Activated naive CD8-positive, alpha-beta T cell treated with anti-CD3 and anti-CD28 coated beads for 36 hours (primary cell): Measurements from ENCODE around the gene IRAK1. TPM values are rescaled to one million over a fixed set of nuclear protein-coding genes. Genes with fewer than 3 reads are reported as not detected.

Experiments
- DNase-seq: peaks from one replicate; pipeline ENCODE4 v3.0.0; 2021
- H3K27ac Mint-ChIP-seq: one replicate; pipeline ENCODE4 v1.8.0; 2022; ENCODE audit warnings: mild to moderate bottlenecking, moderate library complexity, mixed read lengths
- H3K27me3 Mint-ChIP-seq: one replicate; pipeline ENCODE4 v1.8.0; 2022; ENCODE audit warnings: mild to moderate bottlenecking, mixed read lengths
- H3K36me3 Mint-ChIP-seq: one replicate; pipeline ENCODE4 v1.8.0; 2021; ENCODE audit warnings: mild to moderate bottlenecking, mixed read lengths
- H3K4me1 Mint-ChIP-seq: one replicate; pipeline ENCODE4 v1.8.0; 2021; ENCODE audit warnings: mixed read lengths
- H3K4me3 Mint-ChIP-seq: one replicate; pipeline ENCODE4 v1.8.0; 2022; ENCODE audit warnings: mild to moderate bottlenecking, moderate library complexity, mixed read lengths
- H3K9me3 Mint-ChIP-seq: one replicate; pipeline ENCODE4 v1.8.0; 2022; ENCODE audit warnings: mixed read lengths
- total RNA-seq, 2 experiments: library from RNA; stranded (reverse); gene quantifications; one replicate each; pipeline ENCODE4 v1.2.3, GENCODE V29; 2021

IRAK1 gene
- total RNA-seq, 2 experiments from 2014 or later: 155 to 159 TPM

GRCh38 chrX:154048398-154048797 is 28.7 kb upstream of the IRAK1 start:
- Mint-ChIP-seq H3K9me3 (no peaks in the 10 kb centered on the region), H3K4me3 (no peak overlapping the region), H3K36me3 (peaks cover 14% of the 10 kb centered on the region), H3K27ac (no peak overlapping the region), H3K27me3 (no peaks in the 10 kb centered on the region), H3K4me1 (peaks cover 23% of the 10 kb centered on the region)
- DNase-seq: no peak

- DNase-seq: no peak
- H3K9me3 Mint-ChIP-seq: no peaks in the 10 kb centered on the region
- peaks cover 14% of the 10 kb centered on the region for H3K36me3 Mint-ChIP-seq
- no peak overlapping the region for H3K4me3 Mint-ChIP-seq
- peaks cover 28% of the 10 kb centered on the region for H3K4me1 Mint-ChIP-seq
- no peak overlapping the region for H3K27ac Mint-ChIP-seq
- H3K27me3 Mint-ChIP-seq: no peaks in the 10 kb centered on the region
These were observed 27.4 kb upstream of the IRAK1 start for GRCh38 chrX:154046940-154047610.

- no peaks in the 10 kb centered on the region for H3K27me3 Mint-ChIP-seq
- H3K9me3 Mint-ChIP-seq: no peaks in the 10 kb centered on the region
- peaks cover 34% of the 10 kb centered on the region for H3K4me1 Mint-ChIP-seq
- no peak overlapping the region for H3K27ac Mint-ChIP-seq
- peaks cover 14% of the 10 kb centered on the region for H3K36me3 Mint-ChIP-seq
- no peak for DNase-seq
- no peak overlapping the region for H3K4me3 Mint-ChIP-seq
These were observed 26.5 kb upstream of the IRAK1 start for GRCh38 chrX:154046031-154046781.

- no peaks in the 10 kb centered on the region for H3K27me3 Mint-ChIP-seq
- no peaks in the 10 kb centered on the region for H3K9me3 Mint-ChIP-seq
- peaks cover 18% of the 10 kb centered on the region for H3K36me3 Mint-ChIP-seq
- no peak overlapping the region for H3K27ac Mint-ChIP-seq
- peaks cover 36% of the 10 kb centered on the region for H3K4me1 Mint-ChIP-seq
- no peak overlapping the region for H3K4me3 Mint-ChIP-seq
- no peak for DNase-seq
These were observed 24.4 kb upstream of the IRAK1 start for GRCh38 chrX:154044091-154044490.

- H3K4me3 Mint-ChIP-seq: no peak overlapping the region
- H3K27ac Mint-ChIP-seq: no peak overlapping the region
- peaks cover 38% of the 10 kb centered on the region for H3K4me1 Mint-ChIP-seq
- no peak for DNase-seq
- H3K27me3 Mint-ChIP-seq: no peaks in the 10 kb centered on the region
- no peaks in the 10 kb centered on the region for H3K9me3 Mint-ChIP-seq
- peaks cover 15% of the 10 kb centered on the region for H3K36me3 Mint-ChIP-seq
These were observed 23.5 kb upstream of the IRAK1 start for GRCh38 chrX:154043003-154043763.

- peaks cover 12% of the 10 kb centered on the region for H3K36me3 Mint-ChIP-seq
- H3K27ac Mint-ChIP-seq: peak overlapping the region; percentile 80
- H3K27me3 Mint-ChIP-seq: no peaks in the 10 kb centered on the region
- H3K4me1 Mint-ChIP-seq: peaks cover 34% of the 10 kb centered on the region
- no peak for DNase-seq
- H3K4me3 Mint-ChIP-seq: no peak overlapping the region
- no peaks in the 10 kb centered on the region for H3K9me3 Mint-ChIP-seq
These were observed 21.2 kb upstream of the IRAK1 start for GRCh38 chrX:154040863-154041262.

- Mint-ChIP-seq H3K4me1 (peaks cover 34% of the 10 kb centered on the region), H3K36me3 (peaks cover 12% of the 10 kb centered on the region), H3K4me3 (no peak overlapping the region), H3K9me3 (no peaks in the 10 kb centered on the region), H3K27me3 (no peaks in the 10 kb centered on the region), H3K27ac (peak overlapping the region; percentile 80)
- no peak for DNase-seq
These were observed 20.6 kb upstream of the IRAK1 start for GRCh38 chrX:154040307-154040756.

GRCh38 chrX:154039577-154039976 is 19.9 kb upstream of the IRAK1 start:
- no peaks in the 10 kb centered on the region for H3K27me3 Mint-ChIP-seq
- H3K27ac Mint-ChIP-seq: peak overlapping the region; percentile 80
- peaks cover 12% of the 10 kb centered on the region for H3K36me3 Mint-ChIP-seq
- H3K4me3 Mint-ChIP-seq: no peak overlapping the region
- no peak for DNase-seq
- H3K9me3 Mint-ChIP-seq: no peaks in the 10 kb centered on the region
- peaks cover 34% of the 10 kb centered on the region for H3K4me1 Mint-ChIP-seq

- H3K9me3 Mint-ChIP-seq: no peaks in the 10 kb centered on the region
- peaks cover 12% of the 10 kb centered on the region for H3K36me3 Mint-ChIP-seq
- no peaks in the 10 kb centered on the region for H3K27me3 Mint-ChIP-seq
- no peak for DNase-seq
- H3K4me1 Mint-ChIP-seq: peaks cover 34% of the 10 kb centered on the region
- H3K4me3 Mint-ChIP-seq: no peak overlapping the region
- no peak overlapping the region for H3K27ac Mint-ChIP-seq
These were observed 19.0 kb upstream of the IRAK1 start for GRCh38 chrX:154038656-154039055.

GRCh38 chrX:154037754-154038153 is 18.1 kb upstream of the IRAK1 start:
- peaks cover 12% of the 10 kb centered on the region for H3K36me3 Mint-ChIP-seq
- no peaks in the 10 kb centered on the region for H3K9me3 Mint-ChIP-seq
- no peak overlapping the region for H3K27ac Mint-ChIP-seq
- peaks cover 34% of the 10 kb centered on the region for H3K4me1 Mint-ChIP-seq
- DNase-seq: no peak
- H3K4me3 Mint-ChIP-seq: no peak overlapping the region
- H3K27me3 Mint-ChIP-seq: no peaks in the 10 kb centered on the region

GRCh38 chrX:154036513-154036912 is 16.8 kb upstream of the IRAK1 start:
- H3K4me3 Mint-ChIP-seq: no peak overlapping the region
- DNase-seq: no peak
- H3K27me3 Mint-ChIP-seq: no peaks in the 10 kb centered on the region
- peak overlapping the region; percentile 34 for H3K27ac Mint-ChIP-seq
- H3K9me3 Mint-ChIP-seq: no peaks in the 10 kb centered on the region
- H3K4me1 Mint-ChIP-seq: peaks cover 24% of the 10 kb centered on the region
- peaks cover 12% of the 10 kb centered on the region for H3K36me3 Mint-ChIP-seq

- Mint-ChIP-seq H3K27ac (no peak overlapping the region), H3K4me1 (peaks cover 11% of the 10 kb centered on the region), H3K9me3 (no peaks in the 10 kb centered on the region), H3K4me3 (no peak overlapping the region), H3K27me3 (no peaks in the 10 kb centered on the region), H3K36me3 (peaks cover 6% of the 10 kb centered on the region)
- DNase-seq: no peak
These were observed 14.1 kb upstream of the IRAK1 start for GRCh38 chrX:154033848-154034247.

GRCh38 chrX:154032653-154033052 is 13.0 kb upstream of the IRAK1 start:
- Mint-ChIP-seq H3K4me1 (peaks cover 9% of the 10 kb centered on the region), H3K4me3 (no peak overlapping the region), H3K27me3 (no peaks in the 10 kb centered on the region), H3K36me3 (peaks cover 6% of the 10 kb centered on the region), H3K27ac (no peak overlapping the region), H3K9me3 (no peaks in the 10 kb centered on the region)
- DNase-seq: no peak

GRCh38 chrX:154032160-154032559 is 12.5 kb upstream of the IRAK1 start:
- H3K9me3 Mint-ChIP-seq: no peaks in the 10 kb centered on the region
- H3K27me3 Mint-ChIP-seq: no peaks in the 10 kb centered on the region
- H3K4me3 Mint-ChIP-seq: no peak overlapping the region
- no peak for DNase-seq
- H3K4me1 Mint-ChIP-seq: peaks cover 9% of the 10 kb centered on the region
- H3K36me3 Mint-ChIP-seq: peaks cover 4% of the 10 kb centered on the region
- H3K27ac Mint-ChIP-seq: no peak overlapping the region

GRCh38 chrX:154030715-154031305 is 11.1 kb upstream of the IRAK1 start:
- Mint-ChIP-seq H3K4me3 (no peak overlapping the region), H3K36me3 (no peaks in the 10 kb centered on the region), H3K27ac (no peak overlapping the region), H3K9me3 (no peaks in the 10 kb centered on the region), H3K27me3 (no peaks in the 10 kb centered on the region), H3K4me1 (peaks cover 2% of the 10 kb centered on the region)
- no peak for DNase-seq
